Brain microvascular endothelial cell (primary cell): ENCODE measurements around the gene CFAP46.

Experiments used
- DNase-seq: peaks from one replicate; pipeline ENCODE4 v3.0.0-alpha.2; 2020
- H3K27ac ChIP-seq: fragments of 250-450 bp; sonication (Bioruptor Pico); 2 replicates; pipeline ENCODE4 v1.5.1; 2020; ENCODE audit warnings: mild to moderate bottlenecking, moderate library complexity
- H3K27me3 ChIP-seq: fragments of 250-450 bp; sonication (Bioruptor Pico); replicated peaks from 2 replicates; pipeline ENCODE4 v1.5.1; 2020; ENCODE audit warnings: mild to moderate bottlenecking
- H3K36me3 ChIP-seq: fragments of 250-450 bp; sonication (Bioruptor Pico); replicated peaks from 2 replicates; pipeline ENCODE4 v1.5.1; 2020; ENCODE audit warnings: mild to moderate bottlenecking
- H3K4me3 ChIP-seq: 2 replicates; pipeline ENCODE4 v1.5.1; 2011; ENCODE audit warnings: low read depth, mild to moderate bottlenecking, control low read depth, low read length, moderate library complexity
- CTCF ChIP-seq: IDR thresholded peaks from 2 replicates; pipeline ENCODE4 v1.5.1; 2011; ENCODE audit warnings: low read depth, mild to moderate bottlenecking, moderate library complexity, low read length, control low read depth, inconsistent platforms; ENCODE audit errors: missing control alignments
- in situ Hi-C: cut with HindIII; loops from 2 replicates; pipeline ENCODE4 v1.10.0; 2017; ENCODE audit warnings: low sequenced_read_pairs, low pct_ligation_motif_present

The CFAP46 gene

GRCh38 chr10:132921086-132921485, 21.3 kb downstream of the CFAP46 start:
- no peak for TF ChIP-seq CTCF
- Histone ChIP-seq H3K4me3 (no peak overlapping the region), H3K36me3 (no peaks in the 10 kb centered on the region), H3K27me3 (no peaks in the 10 kb centered on the region), H3K27ac (no peak overlapping the region)
- in situ Hi-C loops = no loop called here
- DNase-seq = no peak

- Histone ChIP-seq H3K36me3 (no peaks in the 10 kb centered on the region), H3K27ac (no peak overlapping the region), H3K4me3 (no peak overlapping the region), H3K27me3 (no peaks in the 10 kb centered on the region)
- in situ Hi-C loops = no loop called here
- DNase-seq = no peak
- no peak for TF ChIP-seq CTCF
Observed at GRCh38 chr10:132920101-132920925, 22.1 kb downstream of the CFAP46 start.

- no peak for TF ChIP-seq CTCF
- H3K27ac ChIP-seq = no peak overlapping the region
- H3K4me3 ChIP-seq = no peak overlapping the region
- DNase-seq = no peak
- no peaks in the 10 kb centered on the region for H3K36me3 ChIP-seq
- in situ Hi-C loops = no loop called here
- H3K27me3 ChIP-seq = no peaks in the 10 kb centered on the region
Observed at GRCh38 chr10:132919374-132920100, 22.8 kb downstream of the CFAP46 start.

GRCh38 chr10:132918617-132919373, 23.6 kb downstream of the CFAP46 start:
- no peak for DNase-seq
- no peak for TF ChIP-seq CTCF
- H3K27ac ChIP-seq = no peak overlapping the region
- in situ Hi-C loops = no loop called here
- no peak overlapping the region for H3K4me3 ChIP-seq
- H3K27me3 ChIP-seq = no peaks in the 10 kb centered on the region
- H3K36me3 ChIP-seq = no peaks in the 10 kb centered on the region

GRCh38 chr10:132918264-132918616, 24.1 kb downstream of the CFAP46 start:
- no peak overlapping the region for H3K4me3 ChIP-seq
- in situ Hi-C loops = no loop called here

More at GRCh38 chr10:132918264-132918616, 24.1 kb downstream of the CFAP46 start:
- TF ChIP-seq CTCF = no peak
- H3K27me3 ChIP-seq = no peaks in the 10 kb centered on the region
- H3K36me3 ChIP-seq = no peaks in the 10 kb centered on the region
- H3K27ac ChIP-seq = no peak overlapping the region
- DNase-seq = no peak
